GM03348 (cell line): ENCODE results near the gene COPG2.
A peak's percentile ranks its signal among the peaks of the same experiment; 100 is the strongest.
"Not testable (repeated sequence)": the region's sequence is repeated elsewhere in the genome, so short reads cannot be mapped to it uniquely, and the experiment has no call there.

Source experiments
- DNase-seq: peaks from one replicate; pipeline ENCODE4 v3.0.0; 2012; ENCODE audit warnings: low spot score

COPG2 gene

DNA sequence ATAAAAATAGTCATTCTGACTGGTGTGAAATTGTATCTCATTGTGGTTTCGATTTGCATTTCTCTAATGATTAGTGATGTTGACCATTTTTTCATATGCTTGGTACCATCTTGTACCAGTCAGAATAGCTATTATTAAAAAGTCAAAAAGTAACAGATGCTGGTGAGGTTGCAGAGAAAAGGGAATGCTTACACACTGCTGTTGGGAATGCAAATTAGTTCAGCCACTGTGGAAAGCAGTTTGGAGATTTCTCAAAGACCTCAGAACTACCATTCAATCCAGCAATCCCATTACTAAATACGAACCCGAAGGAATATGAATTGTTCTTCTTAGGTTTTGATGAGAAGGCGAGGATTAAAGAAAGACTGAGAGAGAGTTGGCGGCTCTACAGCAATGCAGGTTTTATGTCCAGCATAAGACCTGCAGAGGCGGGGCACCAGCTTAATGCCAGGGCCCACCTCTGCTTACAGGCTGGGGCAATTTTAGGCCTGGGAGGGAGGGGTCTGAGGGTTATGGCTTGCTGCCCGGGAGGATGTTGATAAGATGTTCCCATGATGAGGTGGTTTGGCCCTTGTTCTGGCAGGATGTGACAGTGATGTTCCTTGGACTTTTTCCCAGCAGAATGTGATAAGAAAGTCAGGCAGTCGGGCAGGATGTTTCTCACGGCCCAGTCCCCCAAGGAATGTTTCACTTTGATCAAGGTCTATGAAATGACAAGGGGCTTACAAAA is 102.2 kb downstream of the COPG2 start:
- DNase-seq, result no peak

DNA sequence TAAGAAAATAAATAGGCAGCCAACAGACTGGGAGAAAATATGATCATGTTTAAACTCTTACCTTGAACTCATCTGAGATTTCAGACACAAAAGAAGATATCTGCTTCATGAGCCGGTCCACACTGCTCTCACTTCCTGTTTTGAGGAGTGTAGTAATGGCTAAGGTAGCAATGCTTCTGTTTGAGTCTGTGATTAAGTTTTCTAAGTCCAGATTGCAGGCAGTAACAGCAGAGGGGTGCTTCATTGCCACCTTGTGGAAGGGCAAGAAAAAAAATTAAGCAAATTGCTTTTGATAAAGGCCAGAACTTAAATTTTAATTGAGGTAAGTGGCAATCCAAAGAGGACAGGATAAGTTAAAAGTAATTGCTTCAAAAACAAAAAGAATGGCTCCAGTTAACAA is 107.6 kb downstream of the COPG2 start:
- peak; percentile 34 for DNase-seq

DNA sequence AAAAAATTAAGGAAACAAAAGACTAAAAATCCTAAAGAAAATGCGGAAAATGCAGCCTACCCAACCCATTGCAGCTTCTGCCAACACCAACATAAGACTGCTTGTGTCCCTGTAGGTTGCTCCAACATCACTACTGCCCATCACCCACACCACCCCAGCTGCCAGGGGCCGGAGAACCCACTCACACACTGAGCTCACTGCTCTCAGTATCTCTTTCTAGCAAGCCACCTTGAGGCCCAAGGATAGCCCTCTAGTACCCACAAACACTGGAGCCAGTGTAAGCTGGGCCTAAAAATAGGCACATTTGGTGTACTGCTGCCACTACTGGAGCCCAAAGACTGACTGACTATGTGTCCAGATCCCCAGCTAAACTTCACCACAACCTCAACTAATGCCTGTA is 109.4 kb downstream of the COPG2 start:
- no peak for DNase-seq

DNA sequence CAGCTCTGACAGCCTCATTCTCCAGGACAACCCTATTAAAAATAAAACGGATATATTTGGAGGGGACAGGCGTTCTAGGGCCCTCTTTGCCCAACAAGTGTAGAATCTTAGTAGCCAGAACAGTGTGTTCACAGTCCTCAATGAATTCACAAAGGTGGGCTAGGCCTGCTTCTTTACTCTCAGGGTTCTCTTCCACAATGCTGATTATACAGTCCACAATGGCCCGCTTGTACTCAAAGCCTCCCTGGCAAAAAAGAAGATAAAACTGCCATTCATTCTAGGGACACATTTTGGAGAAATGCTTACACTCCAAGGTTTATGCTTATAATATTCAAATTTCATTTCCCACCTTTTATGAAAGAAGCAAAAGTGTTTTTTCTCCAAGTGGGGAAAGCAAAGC is 114.1 kb downstream of the COPG2 start:
- no peak for DNase-seq

DNA sequence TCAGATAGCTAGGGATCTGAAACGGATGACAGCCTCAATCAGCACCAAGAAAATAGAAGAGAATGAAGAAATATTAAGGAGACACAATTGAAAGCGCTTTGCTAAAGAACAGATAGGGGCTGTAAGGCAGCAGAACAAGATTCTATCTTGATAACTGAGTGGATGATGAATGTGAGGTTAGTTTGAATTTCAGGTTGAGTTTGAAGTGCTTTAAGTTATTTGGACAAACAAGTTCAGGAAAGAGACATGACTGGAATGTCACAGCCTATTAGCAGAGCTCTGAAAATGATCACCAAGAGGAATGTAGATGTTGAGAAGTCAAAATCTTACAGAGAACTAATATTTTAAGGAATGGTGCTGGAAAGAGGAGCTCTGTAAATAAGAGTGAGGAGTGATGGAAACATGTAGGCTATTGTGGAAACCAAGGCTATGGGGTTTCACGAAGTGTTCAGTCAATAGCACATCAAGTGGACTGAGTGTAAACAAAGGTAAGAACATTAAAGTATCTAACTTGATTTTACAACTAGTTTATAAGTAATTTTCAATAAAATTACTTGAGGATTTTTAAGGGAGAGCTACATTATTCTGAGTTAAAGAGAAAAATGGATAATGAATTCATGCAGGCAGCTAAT is 115.0 kb downstream of the COPG2 start:
- no peak for DNase-seq

DNA sequence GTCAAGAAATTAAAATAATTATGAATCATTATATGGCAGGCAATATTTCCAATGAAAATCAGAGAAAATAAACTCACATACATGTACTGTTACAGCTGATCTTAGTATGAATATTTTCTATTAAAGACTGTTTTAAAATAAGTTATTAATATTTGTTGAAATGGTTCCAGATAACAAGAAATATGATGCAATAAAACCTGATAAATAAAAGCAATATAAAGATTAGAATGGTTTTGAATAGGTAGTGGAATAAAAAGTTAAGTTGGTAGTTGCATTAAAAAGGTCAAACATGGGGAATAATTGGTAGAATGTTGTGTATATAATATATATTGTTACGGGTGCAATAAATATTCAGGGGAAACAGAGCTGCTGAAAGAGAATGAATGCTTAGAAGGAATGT is 124.2 kb downstream of the COPG2 start:
- no peak for DNase-seq

DNA sequence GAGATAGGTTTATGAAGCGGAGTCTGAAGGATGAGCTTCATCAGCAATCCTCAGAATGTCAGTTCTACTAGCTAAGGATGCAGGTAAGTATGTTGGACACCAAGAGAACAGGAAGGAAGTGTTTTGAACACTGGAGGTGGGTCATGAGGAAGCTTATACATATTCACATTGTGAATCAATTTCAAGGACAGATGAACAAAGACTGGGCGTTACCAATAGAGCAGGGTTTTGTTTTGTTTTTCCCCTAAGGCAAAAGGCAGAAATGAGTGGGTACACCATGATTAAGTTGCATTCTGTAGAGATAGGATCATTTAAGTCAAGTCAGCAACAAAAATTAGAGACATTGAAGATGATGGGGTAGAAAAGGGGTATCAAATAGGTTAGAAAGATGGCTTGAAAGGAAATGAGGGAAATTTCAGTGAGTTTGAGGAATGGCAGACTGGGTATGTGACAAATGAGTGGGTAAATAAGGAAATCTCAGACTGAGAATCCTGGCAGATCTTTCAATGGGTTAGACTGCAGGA is 125.0 kb downstream of the COPG2 start:
- DNase-seq, result no peak

DNA sequence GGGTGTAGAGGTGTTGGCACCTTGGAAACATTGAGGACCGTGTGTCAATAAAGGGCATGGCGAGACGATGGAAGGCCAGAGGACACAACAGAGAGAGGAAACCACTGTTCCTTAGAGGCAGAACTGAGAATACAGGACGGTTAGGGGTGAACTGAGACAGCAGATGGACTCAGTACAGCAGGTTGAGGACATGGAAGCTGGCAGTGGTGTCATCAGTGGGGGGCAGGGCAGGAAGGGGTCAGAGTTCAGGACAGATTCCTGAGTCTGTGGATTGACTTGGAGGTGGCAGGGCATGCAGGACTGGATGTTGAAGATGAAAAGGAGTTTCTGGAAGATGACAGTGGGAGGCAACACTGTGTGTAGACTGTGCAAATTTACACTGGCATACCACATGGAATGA is 126.3 kb downstream of the COPG2 start:
- not testable (repeated sequence) for DNase-seq

DNA sequence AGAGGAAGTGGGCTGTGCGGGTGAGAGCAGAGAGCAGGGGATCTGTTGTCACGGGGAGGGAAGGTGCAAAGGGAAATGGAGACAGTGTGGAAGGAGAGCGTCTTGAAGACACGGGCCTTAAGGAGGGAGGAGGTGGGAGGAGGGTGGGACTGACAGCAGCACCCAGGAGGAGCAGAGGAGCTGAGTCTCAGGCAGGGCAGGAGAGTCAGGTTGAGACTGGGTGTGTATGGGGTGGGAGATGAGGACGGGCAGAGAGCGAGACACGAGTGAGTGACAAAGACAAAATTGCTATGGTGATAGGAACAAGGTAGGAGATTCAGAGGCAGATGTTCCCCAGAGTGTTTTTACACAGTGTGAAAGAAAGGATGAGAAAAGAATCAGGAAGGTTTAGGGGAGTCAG is 127.3 kb downstream of the COPG2 start:
- not testable (repeated sequence) for DNase-seq

DNA sequence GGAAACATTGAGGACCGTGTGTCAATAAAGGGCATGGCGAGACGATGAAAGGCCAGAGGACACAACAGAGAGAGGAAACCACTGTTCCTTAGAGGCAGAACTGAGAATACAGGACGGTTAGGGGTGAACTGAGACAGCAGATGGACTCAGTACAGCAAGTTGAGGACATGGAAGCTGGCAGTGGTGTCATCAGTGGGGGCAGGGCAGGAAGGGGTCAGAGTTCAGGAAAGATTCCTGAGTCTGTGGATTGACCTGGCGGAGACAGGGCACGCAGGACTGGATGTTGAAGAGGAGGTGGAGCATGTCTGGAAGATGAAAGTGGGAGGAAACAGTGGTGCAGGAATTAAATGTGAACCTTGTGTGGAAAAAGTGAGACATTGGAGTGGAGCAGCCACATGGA is 130.7 kb downstream of the COPG2 start:
- not testable (repeated sequence) for DNase-seq

DNA sequence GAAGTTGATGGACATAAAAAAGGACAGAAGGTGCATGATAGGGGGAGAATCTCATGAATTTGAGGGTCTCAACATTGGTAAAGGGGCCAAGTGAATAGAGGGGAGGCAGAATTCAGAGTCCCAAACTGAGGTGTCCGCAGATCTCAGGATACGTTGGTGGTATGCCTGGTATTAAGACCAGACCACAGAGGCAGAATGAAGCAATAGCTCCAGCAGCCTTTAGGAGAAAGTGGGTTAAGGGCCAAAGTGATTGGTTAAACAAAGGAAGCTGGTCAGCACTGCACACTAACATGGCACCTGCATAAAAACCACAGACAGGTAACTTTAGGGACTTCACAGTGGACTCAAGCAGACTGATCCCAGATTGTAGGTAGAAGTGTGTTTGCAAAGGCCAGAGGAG is 139.1 kb downstream of the COPG2 start:
- DNase-seq, result no peak

DNA sequence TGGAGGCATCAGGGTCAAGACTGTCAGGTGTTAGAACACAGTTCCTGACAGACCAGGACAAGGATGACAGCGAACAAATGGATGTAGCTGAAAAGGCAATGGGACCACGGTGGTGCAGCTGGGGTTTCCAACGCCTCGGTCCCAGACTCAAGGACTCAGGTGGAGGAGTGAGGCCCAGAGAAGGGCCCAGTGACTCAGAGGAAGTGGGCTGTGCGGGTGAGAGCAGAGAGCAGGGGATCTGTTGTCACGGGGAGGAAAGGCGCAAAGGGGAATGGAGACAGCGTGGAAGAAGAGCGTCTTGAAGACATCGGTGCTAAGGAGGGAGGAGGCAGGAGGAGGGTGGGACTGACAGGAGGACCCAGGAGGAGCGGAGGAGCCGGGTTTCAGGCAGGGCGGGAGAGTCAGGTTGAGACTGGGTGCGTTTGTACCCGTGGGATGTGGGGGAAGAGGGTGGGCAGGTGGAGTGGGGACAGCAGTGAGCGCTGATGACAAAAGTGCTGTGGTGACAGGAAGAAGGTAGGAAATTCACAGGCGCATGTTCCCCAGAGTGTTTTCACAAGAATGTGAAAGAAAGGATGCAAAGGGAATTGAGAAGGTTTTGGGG is 140.7 kb downstream of the COPG2 start:
- not testable (repeated sequence) for DNase-seq

DNA sequence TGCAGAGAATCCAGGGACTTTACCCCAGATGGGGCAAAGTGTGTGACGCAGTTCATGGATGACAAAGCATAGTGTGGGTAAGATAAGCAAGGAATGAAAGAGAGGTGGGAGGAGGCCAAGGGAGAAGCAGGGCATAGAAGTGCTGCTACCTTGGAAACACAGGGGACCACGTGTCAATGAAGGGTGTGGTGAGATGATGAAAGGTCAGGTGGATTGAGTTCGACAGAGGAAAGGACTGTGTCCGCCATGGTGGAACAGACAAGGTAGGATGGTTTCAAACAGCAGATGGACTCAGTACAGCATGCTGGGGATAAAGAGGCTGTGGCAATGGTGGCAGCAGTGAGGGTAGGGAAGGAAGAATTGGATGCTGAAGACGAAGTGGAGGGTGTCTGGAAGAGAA is 143.9 kb downstream of the COPG2 start:
- no peak for DNase-seq

DNA sequence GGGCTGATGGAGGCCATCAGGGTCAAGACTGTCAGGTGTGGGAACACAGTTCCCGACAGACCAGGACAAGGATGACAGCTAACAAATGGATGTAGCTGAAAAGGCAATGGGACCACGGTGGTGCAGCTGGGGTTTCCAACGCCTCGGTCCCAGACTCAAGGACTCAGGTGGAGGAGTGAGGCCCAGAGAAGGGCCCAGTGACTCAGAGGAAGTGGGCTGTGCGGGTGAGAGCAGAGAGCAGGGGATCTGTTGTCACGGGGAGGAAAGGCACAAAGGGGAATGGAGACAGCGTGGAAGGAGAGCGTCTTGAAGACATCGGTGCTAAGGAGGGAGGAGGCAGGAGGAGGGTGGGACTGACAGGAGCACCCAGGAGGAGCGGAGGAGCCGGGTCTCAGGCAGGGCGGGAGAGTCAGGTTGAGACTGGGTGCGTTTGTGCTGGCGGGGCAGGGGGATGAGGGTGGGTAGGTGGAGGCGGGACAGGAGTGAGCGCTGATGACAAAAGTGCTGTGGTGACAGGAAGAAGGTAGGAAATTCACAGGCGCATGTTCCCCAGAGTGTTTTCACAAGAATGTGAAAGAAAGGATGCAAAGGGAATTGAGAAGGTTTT is 144.9 kb downstream of the COPG2 start:
- not testable (repeated sequence) for DNase-seq

DNA sequence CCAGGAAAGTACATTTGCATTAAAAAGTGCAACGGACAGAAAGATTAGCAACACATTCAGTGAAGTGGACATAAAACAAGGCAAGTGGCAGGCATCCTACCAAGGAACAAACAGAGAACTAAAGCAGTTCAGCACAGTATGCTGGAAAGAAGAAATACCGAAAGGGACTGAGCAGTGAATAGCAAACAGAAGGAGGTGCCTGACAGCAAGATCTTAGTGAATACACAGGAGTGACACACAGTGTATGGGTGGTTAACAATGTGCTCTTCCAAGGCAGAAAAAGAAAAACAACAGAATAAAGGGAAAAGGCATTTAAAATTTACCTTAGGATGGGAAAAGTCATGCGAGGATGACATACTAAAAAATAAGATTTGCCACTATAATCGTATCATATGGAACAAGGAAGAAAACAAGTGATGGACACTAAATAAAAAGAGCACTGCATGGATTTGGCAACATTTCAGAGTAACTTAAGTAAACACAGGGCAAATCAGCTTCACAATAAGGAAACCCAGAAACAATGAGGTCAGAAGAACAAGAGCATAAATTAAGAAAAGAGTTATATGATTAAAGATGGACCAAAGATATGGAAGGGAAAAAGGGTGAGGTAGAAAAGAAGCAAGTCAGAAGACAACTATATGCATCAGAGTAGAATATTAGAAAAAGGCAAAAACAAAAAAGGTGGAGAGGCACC is 147.1 kb downstream of the COPG2 start:
- DNase-seq, result no peak

DNA sequence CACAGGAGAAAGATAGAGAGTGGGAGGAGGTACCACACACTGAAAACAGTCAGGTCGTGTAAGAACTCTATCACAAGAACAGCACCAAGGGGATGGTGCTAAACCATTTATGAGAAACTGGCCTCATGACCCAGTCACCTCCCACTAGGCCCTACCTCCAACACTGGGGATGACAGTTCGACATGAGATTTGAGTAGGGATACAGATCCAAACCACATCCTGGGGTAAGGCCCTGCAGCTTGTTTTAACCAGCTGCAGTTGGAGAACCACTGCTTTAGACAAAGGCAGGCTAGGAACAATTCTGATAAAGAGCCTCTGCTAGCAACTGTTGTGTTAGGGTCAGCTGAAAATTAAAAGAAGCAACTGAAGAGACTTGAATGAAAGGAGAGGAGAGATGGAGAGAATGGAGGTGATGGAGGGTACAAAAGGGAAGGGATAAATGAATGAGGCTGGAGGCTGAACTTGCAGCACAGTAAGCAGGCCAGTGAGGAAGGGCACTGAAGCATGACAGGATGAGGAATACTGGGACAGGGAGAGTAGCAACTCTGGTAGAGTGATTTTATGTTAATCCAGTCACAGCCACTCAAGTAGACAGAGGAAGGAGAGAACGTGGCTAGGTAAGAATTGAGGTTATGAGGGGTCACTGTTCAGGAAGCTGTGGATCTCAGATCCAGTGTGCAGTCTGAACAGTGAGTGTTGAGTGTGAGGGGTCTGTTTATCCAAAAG is 153.1 kb downstream of the COPG2 start:
- no peak for DNase-seq

DNA sequence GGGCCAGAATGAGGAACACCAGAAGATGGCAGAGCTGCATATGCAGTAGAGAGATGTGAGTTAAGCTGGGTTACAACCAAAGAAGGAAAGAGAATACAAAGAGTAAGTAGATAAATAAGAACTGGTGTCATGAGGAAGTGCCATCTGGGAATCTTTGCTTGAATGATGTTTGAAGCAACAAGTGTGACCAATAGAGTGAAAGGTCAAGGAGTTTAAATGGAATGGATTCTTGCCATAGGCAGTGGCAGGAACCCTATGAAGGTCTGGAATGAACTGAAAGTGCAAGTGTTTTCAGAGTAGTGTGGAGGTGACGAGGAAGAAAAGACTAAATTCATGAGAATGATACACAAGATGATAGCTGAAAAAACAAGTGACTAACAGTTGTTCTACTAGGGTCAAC is 155.1 kb downstream of the COPG2 start:
- DNase-seq, result no peak

DNA sequence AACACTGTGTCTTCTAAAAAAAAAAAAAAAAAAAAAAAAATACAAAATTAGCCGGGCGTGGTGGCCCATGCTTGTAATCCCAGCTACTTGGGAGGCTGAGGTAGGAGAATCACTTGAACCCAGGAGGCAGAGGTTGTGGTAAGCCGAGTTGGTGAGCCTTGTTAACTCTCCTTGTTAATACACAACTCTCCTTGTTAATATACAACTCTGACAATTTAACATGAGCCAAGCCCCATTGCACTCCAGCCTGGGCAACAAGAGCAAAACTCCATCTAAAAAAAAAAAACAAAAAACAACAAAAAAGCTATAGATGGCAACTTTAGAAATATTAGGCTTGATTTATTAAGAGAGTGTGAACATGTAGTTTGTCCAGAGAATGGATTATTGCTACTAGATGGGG is 156.5 kb downstream of the COPG2 start:
- DNase-seq, result not testable (repeated sequence)

DNA sequence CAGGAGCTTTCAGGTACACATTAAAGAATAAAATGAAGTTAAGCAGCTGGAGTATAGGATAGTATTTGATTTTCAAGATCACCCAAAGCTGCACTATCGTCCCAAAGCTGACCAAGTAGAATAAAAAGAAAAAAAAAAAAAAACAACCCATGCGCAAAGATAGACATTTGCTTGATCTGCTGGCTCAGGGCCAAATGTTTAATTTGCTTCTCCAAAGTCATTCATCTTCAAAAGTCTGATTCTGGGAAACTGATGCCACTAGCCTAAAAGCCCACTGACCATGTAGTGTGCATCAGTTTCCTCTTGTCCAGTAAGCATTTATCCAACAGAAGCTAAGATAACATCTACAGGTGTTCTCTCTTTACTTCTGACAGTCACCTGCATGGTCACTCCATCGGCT is 162.2 kb downstream of the COPG2 start:
- DNase-seq, result no peak

DNA sequence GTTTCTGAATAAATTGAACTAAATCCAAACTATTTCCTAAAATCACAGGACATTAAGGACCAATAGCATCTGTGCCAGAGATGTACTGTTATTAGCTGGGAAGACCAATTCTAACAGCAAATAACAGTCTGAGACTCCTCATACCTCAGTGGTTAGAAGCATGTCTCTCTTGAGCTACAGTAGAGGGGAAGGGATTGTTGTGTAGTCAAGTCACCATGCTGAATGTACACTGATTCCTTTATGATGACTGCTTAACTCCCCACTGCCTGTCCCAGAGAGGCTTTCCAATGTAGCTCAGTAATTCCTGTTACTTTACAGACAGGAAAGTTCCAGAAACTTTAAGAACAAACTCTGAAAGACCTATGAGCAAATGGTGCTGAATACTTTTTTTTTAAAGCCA is 162.8 kb downstream of the COPG2 start:
- no peak for DNase-seq

DNA sequence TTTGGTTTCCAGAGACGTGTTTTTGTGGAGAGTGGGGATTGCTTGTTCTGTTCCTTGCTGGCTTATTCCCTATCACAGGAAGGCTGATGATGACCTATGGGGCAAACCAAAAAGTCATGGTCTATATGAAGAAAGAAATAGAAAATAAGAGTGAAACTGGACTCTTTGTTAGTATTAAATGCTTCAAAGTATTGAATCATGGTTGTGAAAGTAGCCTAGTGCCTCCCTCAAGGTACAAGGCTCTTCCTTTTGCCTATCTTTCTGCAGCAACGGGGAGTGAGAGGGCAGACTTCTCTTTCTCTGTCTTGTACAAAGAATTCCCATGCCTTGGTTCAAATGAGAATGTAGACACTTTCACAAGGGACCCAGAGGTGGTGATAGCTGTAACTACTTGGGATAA is 167.6 kb downstream of the COPG2 start:
- DNase-seq, result no peak

DNA sequence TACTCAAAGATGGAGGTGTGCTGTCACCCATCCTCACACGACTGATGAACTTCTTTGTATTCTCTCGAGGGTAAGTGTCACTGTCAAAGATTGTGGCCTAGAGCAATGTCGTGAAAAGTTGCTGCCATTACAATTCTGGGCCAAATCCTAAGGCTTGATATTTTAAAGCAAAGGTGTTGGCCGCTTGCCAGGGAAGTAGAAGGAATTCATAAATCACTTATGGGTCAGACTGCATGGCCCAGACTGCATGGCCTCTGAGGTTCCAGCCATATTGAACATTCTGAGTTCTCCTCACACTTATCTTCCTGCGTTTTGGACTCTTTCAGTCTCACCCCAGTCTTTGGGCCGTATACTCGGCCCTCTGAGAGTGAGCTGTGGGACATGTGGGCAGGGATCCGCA is 168.1 kb downstream of the COPG2 start:
- no peak for DNase-seq
